HFFc6 (cell line): ENCODE results near the gene RARRES1. TPM values are rescaled to one million over a fixed set of nuclear protein-coding genes. Genes with fewer than 3 reads are reported as not detected.

Source experiments
- DNase-seq: peaks from one replicate; pipeline ENCODE4 v3.0.0-alpha.2; 2018
- H3K27ac Mint-ChIP-seq: 2 replicates; pipeline ENCODE4 v1.8.0; 2020; ENCODE audit warnings: mild to moderate bottlenecking, mixed read lengths
- H3K27me3 Mint-ChIP-seq: 2 replicates; pipeline ENCODE4 v1.8.0; 2021; ENCODE audit warnings: mild to moderate bottlenecking, moderate library complexity, mixed read lengths; ENCODE audit not compliant: insufficient read depth
- H3K36me3 Mint-ChIP-seq: 2 replicates; pipeline ENCODE4 v1.8.0; 2021; ENCODE audit warnings: low read depth, mixed read lengths
- H3K4me1 Mint-ChIP-seq: 2 replicates; pipeline ENCODE4 v1.8.0; 2020; ENCODE audit warnings: low read depth, mixed read lengths
- H3K4me3 Mint-ChIP-seq: 2 replicates; pipeline ENCODE4 v1.8.0; 2020; ENCODE audit warnings: mild to moderate bottlenecking, moderate library complexity, mixed read lengths
- H3K9me3 Mint-ChIP-seq: 2 replicates; pipeline ENCODE4 v1.8.0; 2020; ENCODE audit warnings: mild to moderate bottlenecking, mixed read lengths
- CTCF ChIP-seq: fragments of 200-600 bp; sonication (generic); IDR thresholded peaks from 2 replicates; pipeline ENCODE4 v1.5.0; 2021; ENCODE audit warnings: antibody characterized with exemption, mild to moderate bottlenecking
- total RNA-seq, 6 experiments: library from RNA; stranded (reverse); fragmentation: NEBNext Ultra II Directional; extraction: Animal tissue kit (Norgen Biotek cat#: 25700); gene quantifications; 2 replicates in 1 of 6; 3 replicates in 5 of 6; pipeline ENCODE4 v1.2.3, GENCODE V29; 2021

RARRES1 gene
- total RNA-seq, 6 experiments from 2014 or later: 0.51 to 1.3 (median 0.77) TPM; not detected in 1

- Mint-ChIP-seq H3K27me3 (no peaks in the 10 kb centered on the region), H3K4me3 (no peak overlapping the region), H3K27ac (no peak overlapping the region), H3K36me3 (no peaks in the 10 kb centered on the region; the same call in 1 of the 2 replicates), H3K4me1 (peaks cover 8% of the 10 kb centered on the region), H3K9me3 (no peaks in the 10 kb centered on the region)
- TF ChIP-seq CTCF: no peak
- no peak for DNase-seq
Observed at GRCh38 chr3:158663246-158663645, 69.0 kb downstream of the RARRES1 start.

- Mint-ChIP-seq H3K36me3 (peaks cover 3% of the 10 kb centered on the region), H3K4me1 (peaks cover 8% of the 10 kb centered on the region), H3K27ac (no peak overlapping the region), H3K27me3 (no peaks in the 10 kb centered on the region), H3K4me3 (no peak overlapping the region), H3K9me3 (no peaks in the 10 kb centered on the region)
- TF ChIP-seq CTCF: no peak
- no peak for DNase-seq
Observed at GRCh38 chr3:158660711-158661110, 71.5 kb downstream of the RARRES1 start.

- H3K9me3 Mint-ChIP-seq: no peaks in the 10 kb centered on the region
- H3K27me3 Mint-ChIP-seq: 0 out of 2 replicates have a peak, but pooled peaks cover 2% of the 10 kb centered on the region
- peaks cover 8% of the 10 kb centered on the region for H3K4me1 Mint-ChIP-seq
- peak overlapping the region; percentile 54; the same call in 1 of the 2 replicates for H3K27ac Mint-ChIP-seq
- DNase-seq: peak; percentile 77
- TF ChIP-seq CTCF: peak; percentile 86
- no peak overlapping the region for H3K4me3 Mint-ChIP-seq
- H3K36me3 Mint-ChIP-seq: peaks cover 9% of the 10 kb centered on the region
Observed at GRCh38 chr3:158659454-158660237, 72.6 kb downstream of the RARRES1 start.

GRCh38 chr3:158658889-158659288 is 73.4 kb downstream of the RARRES1 start:
- DNase-seq: no peak
- H3K27ac Mint-ChIP-seq: no peak overlapping the region
- peaks cover 9% of the 10 kb centered on the region for H3K36me3 Mint-ChIP-seq
- H3K27me3 Mint-ChIP-seq: 0 out of 2 replicates have a peak, but pooled peaks cover 2% of the 10 kb centered on the region
- peaks cover 8% of the 10 kb centered on the region for H3K4me1 Mint-ChIP-seq
- no peak overlapping the region for H3K4me3 Mint-ChIP-seq
- TF ChIP-seq CTCF: no peak
- H3K9me3 Mint-ChIP-seq: no peaks in the 10 kb centered on the region

- no peak for TF ChIP-seq CTCF
- Mint-ChIP-seq H3K36me3 (peaks cover 34% of the 10 kb centered on the region), H3K4me1 (no peaks in the 10 kb centered on the region), H3K27ac (no peak overlapping the region), H3K27me3 (0 out of 2 replicates have a peak, but pooled peaks cover 2% of the 10 kb centered on the region), H3K9me3 (no peaks in the 10 kb centered on the region), H3K4me3 (no peak overlapping the region)
- no peak for DNase-seq
Observed at GRCh38 chr3:158652463-158652862, 79.8 kb downstream of the RARRES1 start.
